Tibial nerve (tissue), 3 donors: ENCODE data around the gene BICRA.

Experiments used
- CTCF ChIP-seq, 5 experiments: fragments of 200-600 bp in 3 of 5; fragments of 450-650 bp in 2 of 5; sonication (generic) in 3 of 5; IDR thresholded peaks; one replicate each; pipeline ENCODE4 v1.5.1; 2016 to 2019; ENCODE audit warnings: antibody characterized with exemption in 5 of 5, mild to moderate bottlenecking in 3 of 5, moderate library complexity in 2 of 5
- POLR2A ChIP-seq, 2 donors: fragments of 450-650 bp; IDR thresholded peaks; one replicate each; pipeline ENCODE4 v1.6.1; 2017; ENCODE audit warnings: antibody characterized with exemption in 2 of 2, mild to moderate bottlenecking in 2 of 2, moderate library complexity in 2 of 2

GRCh38 chr19:47663435-47663910 lies 54.5 kb downstream of the BICRA start:
- no peak for TF ChIP-seq CTCF (IDR thresholded peaks at IDR 0.05)
- no peak for TF ChIP-seq POLR2A (IDR thresholded peaks at IDR 0.05)
